ENCODE measurements around the gene LHX3. TPM values are rescaled to one million over a fixed set of nuclear protein-coding genes. Genes with fewer than 3 reads are reported as not detected.

Gene LHX3
- total and polyA plus RNA-seq, 12 donors, result not detected

- H3K27me3 ChIP-seq, result peaks cover 76% of the 10 kb centered on the region
- H3K4me1 ChIP-seq (replicated peaks in 1 of 2), result peaks cover 0 to 5% of the 10 kb centered on the region in 2 donors
- DNase-seq, result no peak
- no peak overlapping the region for H3K27ac ChIP-seq
- no peak for TF ChIP-seq POLR2A (IDR thresholded peaks at IDR 0.05)
- TF ChIP-seq, protein P1, sequence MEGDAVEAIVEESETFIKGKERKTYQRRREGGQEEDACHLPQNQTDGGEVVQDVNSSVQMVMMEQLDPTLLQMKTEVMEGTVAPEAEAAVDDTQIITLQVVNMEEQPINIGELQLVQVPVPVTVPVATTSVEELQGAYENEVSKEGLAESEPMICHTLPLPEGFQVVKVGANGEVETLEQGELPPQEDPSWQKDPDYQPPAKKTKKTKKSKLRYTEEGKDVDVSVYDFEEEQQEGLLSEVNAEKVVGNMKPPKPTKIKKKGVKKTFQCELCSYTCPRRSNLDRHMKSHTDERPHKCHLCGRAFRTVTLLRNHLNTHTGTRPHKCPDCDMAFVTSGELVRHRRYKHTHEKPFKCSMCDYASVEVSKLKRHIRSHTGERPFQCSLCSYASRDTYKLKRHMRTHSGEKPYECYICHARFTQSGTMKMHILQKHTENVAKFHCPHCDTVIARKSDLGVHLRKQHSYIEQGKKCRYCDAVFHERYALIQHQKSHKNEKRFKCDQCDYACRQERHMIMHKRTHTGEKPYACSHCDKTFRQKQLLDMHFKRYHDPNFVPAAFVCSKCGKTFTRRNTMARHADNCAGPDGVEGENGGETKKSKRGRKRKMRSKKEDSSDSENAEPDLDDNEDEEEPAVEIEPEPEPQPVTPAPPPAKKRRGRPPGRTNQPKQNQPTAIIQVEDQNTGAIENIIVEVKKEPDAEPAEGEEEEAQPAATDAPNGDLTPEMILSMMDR (IDR thresholded peaks at IDR 0.05), result no peak
- intact Hi-C loops (cut with DNase I), result no loop called here
- WGBS, 4 donors, result 49 to 66% (median 54%) methylated on average over 13 to 28 of the region's 28 CpGs
- H3K9me3 ChIP-seq (replicated peaks in 1 of 3), result no peaks in the 10 kb centered on the region
- no peaks in the 10 kb centered on the region for H3K36me3 ChIP-seq (replicated peaks in 1 of 2)
- H3K4me3 ChIP-seq, result no peak overlapping the region
These were observed 15.3 kb downstream of the LHX3 start for GRCh38 chr9:136189394-136190236.

DNA sequence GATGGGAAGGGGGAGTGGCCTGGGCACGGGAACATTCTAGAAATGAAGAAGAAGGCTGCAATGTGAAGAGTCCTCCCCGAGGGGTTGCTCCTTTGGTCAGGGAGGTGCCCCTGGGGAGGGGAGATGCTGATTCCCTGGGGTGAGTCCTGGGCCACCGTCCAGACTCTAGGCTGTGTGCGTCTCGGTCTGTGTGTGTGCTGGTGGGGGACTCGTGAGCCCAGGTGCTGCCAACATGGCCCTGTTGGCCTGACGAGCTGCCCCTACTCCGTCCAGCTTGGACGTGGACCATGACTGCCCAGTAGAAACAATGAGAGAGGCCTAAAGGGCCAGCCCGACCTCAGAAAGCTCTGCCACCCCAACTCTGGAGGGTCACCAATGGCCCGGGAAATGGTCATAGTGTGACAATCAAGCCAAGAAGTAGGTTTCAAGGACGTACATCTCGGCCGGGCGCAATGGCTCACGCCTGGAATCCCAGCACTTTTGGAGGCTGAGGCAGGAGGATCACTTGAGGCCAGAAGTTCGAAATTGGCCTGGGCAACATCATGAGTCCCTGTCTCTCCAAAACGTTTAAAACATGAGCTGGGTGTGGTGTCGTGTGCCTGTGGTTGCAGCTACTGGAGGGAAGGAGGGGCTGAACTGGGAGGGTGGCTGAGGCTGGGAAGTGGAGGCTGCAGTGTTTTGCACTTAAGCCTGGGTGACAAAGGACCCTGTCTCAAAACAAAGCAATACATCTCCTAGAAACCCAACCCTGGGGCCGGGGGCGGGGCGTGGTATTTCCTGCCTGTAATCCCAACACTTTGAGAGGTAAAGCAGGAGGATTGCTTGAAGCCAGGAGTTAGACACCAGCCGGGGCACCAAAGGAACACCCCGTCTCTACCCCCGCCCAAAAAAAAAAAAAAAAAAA is 17.0 kb downstream of the LHX3 start:
- Histone ChIP-seq H3K27me3 (peaks cover 61% of the 10 kb centered on the region), H3K4me1 (replicated peaks in 1 of 2) (no peaks in the 10 kb centered on the region), H3K27ac (no peak overlapping the region), H3K4me3 (no peak overlapping the region), H3K9me3 (replicated peaks in 1 of 3) (no peaks in the 10 kb centered on the region), H3K36me3 (replicated peaks in 1 of 2) (no peaks in the 10 kb centered on the region)
- TF ChIP-seq, protein P1 (IDR thresholded peaks at IDR 0.05), result no peak
- no peak for TF ChIP-seq POLR2A (IDR thresholded peaks at IDR 0.05)
- intact Hi-C loops (cut with DNase I), result no loop called here
- DNase-seq, result no peak
- 58 to 70% (median 67%) methylated on average over 15 to 25 of the region's 25 CpGs for WGBS, 4 donors

DNA sequence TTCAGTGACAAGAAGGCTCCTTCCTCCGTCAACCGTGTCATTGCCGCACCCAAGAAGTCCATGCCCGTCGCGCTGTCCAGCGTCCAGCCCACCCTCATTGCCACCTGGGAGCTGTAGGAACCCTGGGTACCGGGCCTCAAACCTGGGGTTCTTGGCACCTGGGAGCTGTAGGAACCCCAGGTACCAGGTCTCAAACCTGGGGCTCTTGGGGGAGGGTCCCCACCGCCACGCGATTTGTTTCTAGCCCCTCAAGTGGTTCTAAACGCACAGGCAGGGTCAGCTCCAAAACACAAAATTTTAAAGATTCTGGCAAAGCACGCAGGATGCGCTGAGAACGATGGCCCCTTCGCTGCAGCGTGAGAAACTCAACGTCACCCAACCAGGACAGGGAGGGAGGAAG is 17.7 kb downstream of the LHX3 start:
- Histone ChIP-seq H3K36me3 (replicated peaks in 1 of 2) (no peaks in the 10 kb centered on the region), H3K4me1 (replicated peaks in 1 of 2) (no peaks in the 10 kb centered on the region), H3K9me3 (replicated peaks in 1 of 3) (no peaks in the 10 kb centered on the region), H3K27me3 (peaks cover 54% of the 10 kb centered on the region), H3K27ac (no peak overlapping the region), H3K4me3 (no peak overlapping the region)
- intact Hi-C loops (cut with DNase I), result no loop called here
- TF ChIP-seq, protein P1 (IDR thresholded peaks at IDR 0.05), result no peak
- no peak for TF ChIP-seq POLR2A (IDR thresholded peaks at IDR 0.05)
- 88 to 92% (median 91%) methylated on average over 18 of the region's 18 CpGs for WGBS, 4 donors
- DNase-seq, result no peak

DNA sequence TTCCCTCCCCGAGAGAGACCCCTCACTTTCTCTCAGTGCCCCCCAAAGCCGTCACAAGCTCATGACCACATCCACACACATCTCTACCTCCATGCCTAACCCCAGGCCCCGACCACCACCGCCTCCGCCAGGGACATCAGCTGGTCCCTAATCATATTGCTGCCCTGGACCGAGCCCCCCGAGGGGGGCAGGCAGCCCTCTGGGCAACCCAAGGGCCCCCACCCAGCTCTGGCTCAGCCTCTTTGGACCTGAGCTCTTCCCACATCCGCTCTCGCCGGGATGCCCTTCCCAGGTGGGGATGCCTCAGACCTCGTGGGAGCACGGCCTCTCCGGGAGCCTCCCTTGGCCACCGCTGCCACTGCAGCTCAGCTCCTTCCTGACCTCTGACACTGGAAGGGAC is 18.5 kb downstream of the LHX3 start:
- H3K27me3 ChIP-seq, result peaks cover 46% of the 10 kb centered on the region
- H3K4me1 ChIP-seq (replicated peaks in 1 of 2), result no peaks in the 10 kb centered on the region

More for the DNA sequence above, 18.5 kb downstream of the LHX3 start:
- no peak overlapping the region for H3K4me3 ChIP-seq
- 59 to 75% (median 69%) methylated on average over 7 to 14 of the region's 14 CpGs for WGBS, 4 donors
- H3K9me3 ChIP-seq (replicated peaks in 1 of 3), result no peaks in the 10 kb centered on the region
- no peaks in the 10 kb centered on the region for H3K36me3 ChIP-seq (replicated peaks in 1 of 2)
- intact Hi-C loops (cut with DNase I), result no loop called here
- DNase-seq, result no peak
- H3K27ac ChIP-seq, result no peak overlapping the region
- no peak for TF ChIP-seq POLR2A (IDR thresholded peaks at IDR 0.05)
- TF ChIP-seq, protein P1 (IDR thresholded peaks at IDR 0.05), result no peak
